ENCODE measurements around the gene HS3ST5. TPM values are rescaled to one million over a fixed set of nuclear protein-coding genes. Genes with fewer than 3 reads are reported as not detected.

HS3ST5 gene
- total and polyA plus RNA-seq, 4 donors: not detected

- WGBS: 70% methylated on average over 2 of the region's 2 CpGs
- Histone ChIP-seq H3K9me3 (ENCODE audit: control insufficient read depth in 4 of 4, low read length in 3 of 4) (no peaks in the 10 kb centered on the region), H3K4me1 (ENCODE audit: control insufficient read depth in 4 of 4, insufficient read depth in 4 of 4, low read length in 3 of 4) (no peaks in the 10 kb centered on the region), H3K4me3 (ENCODE audit: low read depth in 1 of 3, low read length in 3 of 3) (no peak overlapping the region), H3K27ac (ENCODE audit: low read depth in 1 of 2, low read length in 2 of 2) (no peak overlapping the region), H3K9ac (ENCODE audit: low read depth in 1 of 2, low read length in 2 of 2) (no peak overlapping the region), H3K27me3 (ENCODE audit: control insufficient read depth in 4 of 4, insufficient read depth in 4 of 4, low read length in 3 of 4) (no peaks in the 10 kb centered on the region), H3K36me3 (ENCODE audit: control insufficient read depth in 4 of 4, insufficient read depth in 3 of 4, low read depth in 1 of 4, low read length in 3 of 4) (no peaks in the 10 kb centered on the region)
- no peak for DNase-seq (ENCODE audit: low spot score)
- TF ChIP-seq CTCF (IDR thresholded peaks at IDR 0.05; ENCODE audit: low read depth, low read length, missing input control): no peak
- no peak for TF ChIP-seq RXRA (IDR thresholded peaks at IDR 0.05)
- no peak for TF ChIP-seq EGR1 (IDR thresholded peaks at IDR 0.05; ENCODE audit: low read depth in 2 of 2)
- no peak for TF ChIP-seq SP1 (IDR thresholded peaks at IDR 0.05)
- TF ChIP-seq YY1 (IDR thresholded peaks at IDR 0.05): no peak
- TF ChIP-seq JUND (IDR thresholded peaks at IDR 0.05): no peak
- no peak for TF ChIP-seq FOXA2 (IDR thresholded peaks at IDR 0.05)
- no peak for TF ChIP-seq RAD21 (IDR thresholded peaks at IDR 0.05)
- TF ChIP-seq, protein P1, sequence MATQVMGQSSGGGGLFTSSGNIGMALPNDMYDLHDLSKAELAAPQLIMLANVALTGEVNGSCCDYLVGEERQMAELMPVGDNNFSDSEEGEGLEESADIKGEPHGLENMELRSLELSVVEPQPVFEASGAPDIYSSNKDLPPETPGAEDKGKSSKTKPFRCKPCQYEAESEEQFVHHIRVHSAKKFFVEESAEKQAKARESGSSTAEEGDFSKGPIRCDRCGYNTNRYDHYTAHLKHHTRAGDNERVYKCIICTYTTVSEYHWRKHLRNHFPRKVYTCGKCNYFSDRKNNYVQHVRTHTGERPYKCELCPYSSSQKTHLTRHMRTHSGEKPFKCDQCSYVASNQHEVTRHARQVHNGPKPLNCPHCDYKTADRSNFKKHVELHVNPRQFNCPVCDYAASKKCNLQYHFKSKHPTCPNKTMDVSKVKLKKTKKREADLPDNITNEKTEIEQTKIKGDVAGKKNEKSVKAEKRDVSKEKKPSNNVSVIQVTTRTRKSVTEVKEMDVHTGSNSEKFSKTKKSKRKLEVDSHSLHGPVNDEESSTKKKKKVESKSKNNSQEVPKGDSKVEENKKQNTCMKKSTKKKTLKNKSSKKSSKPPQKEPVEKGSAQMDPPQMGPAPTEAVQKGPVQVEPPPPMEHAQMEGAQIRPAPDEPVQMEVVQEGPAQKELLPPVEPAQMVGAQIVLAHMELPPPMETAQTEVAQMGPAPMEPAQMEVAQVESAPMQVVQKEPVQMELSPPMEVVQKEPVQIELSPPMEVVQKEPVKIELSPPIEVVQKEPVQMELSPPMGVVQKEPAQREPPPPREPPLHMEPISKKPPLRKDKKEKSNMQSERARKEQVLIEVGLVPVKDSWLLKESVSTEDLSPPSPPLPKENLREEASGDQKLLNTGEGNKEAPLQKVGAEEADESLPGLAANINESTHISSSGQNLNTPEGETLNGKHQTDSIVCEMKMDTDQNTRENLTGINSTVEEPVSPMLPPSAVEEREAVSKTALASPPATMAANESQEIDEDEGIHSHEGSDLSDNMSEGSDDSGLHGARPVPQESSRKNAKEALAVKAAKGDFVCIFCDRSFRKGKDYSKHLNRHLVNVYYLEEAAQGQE (IDR thresholded peaks at IDR 0.05): no peak
- no peak for TF ChIP-seq HNF4A (conservative IDR thresholded peaks at IDR 0.05)
- TF ChIP-seq, protein P2, sequence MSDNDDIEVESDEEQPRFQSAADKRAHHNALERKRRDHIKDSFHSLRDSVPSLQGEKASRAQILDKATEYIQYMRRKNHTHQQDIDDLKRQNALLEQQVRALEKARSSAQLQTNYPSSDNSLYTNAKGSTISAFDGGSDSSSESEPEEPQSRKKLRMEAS (IDR thresholded peaks at IDR 0.05): no peak
- no peak for TF ChIP-seq FOXA1 (IDR thresholded peaks at IDR 0.05)
- no peak for TF ChIP-seq NR2F2 (IDR thresholded peaks at IDR 0.05)
- no peak for TF ChIP-seq HNF4G (IDR thresholded peaks at IDR 0.05)
- TF ChIP-seq TAF1 (conservative IDR thresholded peaks at IDR 0.05): no peak
These were observed 55.4 kb downstream of the HS3ST5 start for GRCh38 chr6:114287461-114287860.

DNA sequence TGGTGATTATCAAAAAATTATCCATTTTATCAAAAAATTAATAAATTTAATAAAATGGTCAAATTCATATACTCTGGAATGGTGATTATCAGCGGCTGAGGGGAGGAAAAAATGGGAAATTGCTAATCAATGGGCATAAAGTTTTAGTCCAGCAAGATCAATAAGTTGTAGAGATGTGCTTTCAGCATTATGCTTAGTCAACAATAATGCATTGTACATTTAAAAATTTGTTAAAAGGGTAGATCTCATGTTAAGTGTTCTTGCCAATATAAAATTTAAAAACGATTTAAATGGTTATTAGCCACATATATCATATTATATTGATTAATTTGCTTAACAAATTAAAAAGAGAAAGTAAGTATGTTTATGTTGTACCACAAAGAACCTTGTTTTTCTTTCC lies 56.6 kb downstream of the HS3ST5 start:
- no peak overlapping the region for H3K9ac ChIP-seq (ENCODE audit: low read depth in 1 of 2, low read length in 2 of 2)
- TF ChIP-seq JUND (IDR thresholded peaks at IDR 0.05) (no peak), RXRA (IDR thresholded peaks at IDR 0.05) (no peak)
- TF ChIP-seq, protein P3, sequence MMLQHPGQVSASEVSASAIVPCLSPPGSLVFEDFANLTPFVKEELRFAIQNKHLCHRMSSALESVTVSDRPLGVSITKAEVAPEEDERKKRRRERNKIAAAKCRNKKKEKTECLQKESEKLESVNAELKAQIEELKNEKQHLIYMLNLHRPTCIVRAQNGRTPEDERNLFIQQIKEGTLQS (IDR thresholded peaks at IDR 0.05): no peak
- no peaks in the 10 kb centered on the region for H3K9me3 ChIP-seq (ENCODE audit: control insufficient read depth in 4 of 4, low read length in 3 of 4)
- no peak overlapping the region for H3K27ac ChIP-seq (ENCODE audit: low read depth in 1 of 2, low read length in 2 of 2)
- WGBS: 73% methylated on average over 2 of the region's 2 CpGs
- no peaks in the 10 kb centered on the region for H3K27me3 ChIP-seq (ENCODE audit: control insufficient read depth in 4 of 4, insufficient read depth in 4 of 4, low read length in 3 of 4)
- no peaks in the 10 kb centered on the region for H3K36me3 ChIP-seq (ENCODE audit: control insufficient read depth in 4 of 4, insufficient read depth in 3 of 4, low read depth in 1 of 4, low read length in 3 of 4)
- DNase-seq (ENCODE audit: low spot score): no peak
- H3K4me3 ChIP-seq (ENCODE audit: low read depth in 1 of 3, low read length in 3 of 3): no peak overlapping the region
- H3K4me1 ChIP-seq (ENCODE audit: control insufficient read depth in 4 of 4, insufficient read depth in 4 of 4, low read length in 3 of 4): no peaks in the 10 kb centered on the region
